ENCODE measurements around the gene LASP1NB.
A peak's percentile ranks its signal among the peaks of the same experiment; 100 is the strongest.
"Not testable (repeated sequence)": the region's sequence is repeated elsewhere in the genome, so short reads cannot be mapped to it uniquely, and the experiment has no call there.

Gene LASP1NB

DNA sequence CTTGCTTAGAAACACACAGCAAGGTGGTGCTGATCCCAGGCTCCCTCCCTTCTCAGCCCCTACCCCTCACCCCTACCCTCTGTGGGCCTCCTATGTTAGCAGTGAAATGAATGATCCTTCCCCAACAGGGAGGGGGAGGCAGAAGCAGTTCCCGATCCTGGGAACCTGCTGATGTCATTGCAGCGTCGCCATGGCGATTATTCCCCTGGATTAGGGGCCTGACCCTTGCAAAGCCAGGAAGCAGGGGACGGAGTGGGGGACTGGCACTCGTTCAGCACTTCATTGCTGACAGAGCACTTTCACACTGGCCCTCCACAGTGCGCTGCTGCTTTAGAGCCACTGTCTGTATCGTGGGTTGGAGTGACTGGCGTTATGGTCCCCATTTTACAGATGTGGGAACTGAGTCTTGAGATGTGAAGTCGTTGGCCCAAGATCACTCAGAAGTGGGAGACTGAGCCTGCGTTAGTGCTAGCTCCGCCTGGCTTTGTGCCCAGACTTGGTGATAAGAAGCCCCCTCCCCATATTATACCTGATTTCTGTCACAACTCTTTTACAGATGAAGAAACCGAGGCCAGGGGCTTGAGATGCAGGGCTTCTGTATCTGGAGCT is 29.0 kb upstream of the LASP1NB start:
- peak in 1 of 3 donors; percentile 50 for DNase-seq

DNA sequence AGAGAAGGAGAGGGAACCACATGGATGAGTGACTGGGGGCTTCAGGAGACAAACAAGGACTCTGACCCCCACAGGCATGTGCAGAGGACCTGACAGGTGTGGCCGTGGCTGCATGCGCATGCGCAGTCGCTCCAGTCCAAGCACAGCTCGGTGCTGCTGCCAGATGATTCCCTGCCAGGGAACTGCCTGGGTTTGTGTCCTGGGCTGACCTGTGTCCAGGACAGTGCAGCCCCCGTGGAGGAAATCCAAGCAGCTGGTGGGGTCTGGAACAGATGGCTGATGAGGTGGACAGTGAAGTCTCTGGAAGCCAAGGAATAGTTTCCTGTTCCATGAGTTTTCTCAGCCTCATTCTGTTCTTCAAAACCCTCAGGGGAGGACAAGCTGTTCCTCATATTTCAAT is 28.2 kb upstream of the LASP1NB start:
- peak; percentile 49 to 87 (median 79) for DNase-seq

DNA sequence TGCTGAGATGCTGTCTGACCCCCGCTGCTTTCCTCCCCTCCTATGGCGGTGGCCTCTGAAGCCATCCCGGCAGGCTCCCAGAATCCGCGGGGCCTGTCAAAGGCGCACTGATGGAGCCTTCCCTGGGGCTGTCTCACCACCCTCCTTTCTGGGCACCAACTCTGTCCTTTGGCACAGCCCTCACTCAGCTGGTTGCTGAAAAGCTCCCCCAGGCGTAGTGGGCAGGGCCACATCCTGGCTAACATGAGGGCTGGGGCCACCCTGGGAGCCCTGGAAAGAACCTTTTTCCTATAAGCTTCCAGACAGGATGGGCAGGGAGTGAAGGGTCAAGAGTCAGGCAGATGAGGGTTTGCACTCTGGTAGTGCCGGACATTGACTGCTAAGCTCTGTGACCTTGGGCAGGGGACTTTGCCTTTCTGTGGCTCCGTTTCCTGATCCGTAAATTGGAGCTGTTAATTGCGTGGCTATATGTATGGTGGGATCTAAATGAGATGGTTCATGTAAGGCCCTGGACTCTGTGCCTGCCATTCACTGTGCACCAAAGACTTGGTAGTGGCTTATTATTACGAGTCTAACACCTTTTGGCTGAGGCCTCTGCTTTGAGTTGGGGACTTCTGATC is 27.6 kb upstream of the LASP1NB start:
- DNase-seq: no peak

DNA sequence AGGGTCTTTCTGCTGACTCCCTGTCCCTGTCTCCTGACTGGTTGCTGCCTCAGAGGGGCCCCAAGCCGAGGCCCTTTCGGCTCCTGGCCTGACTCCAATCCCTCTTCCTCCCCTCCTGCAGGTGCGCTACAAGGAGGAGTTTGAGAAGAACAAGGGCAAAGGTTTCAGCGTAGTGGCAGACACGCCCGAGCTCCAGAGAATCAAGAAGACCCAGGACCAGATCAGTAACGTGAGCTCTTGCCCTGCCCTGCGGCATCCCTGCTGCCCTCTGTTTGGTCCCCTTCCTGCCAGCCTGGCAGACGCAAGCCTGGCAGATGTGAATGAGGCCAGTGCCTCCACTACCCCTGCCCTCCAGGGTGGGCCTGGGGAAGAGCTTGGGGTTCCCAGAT is 27.1 kb upstream of the LASP1NB start:
- no peak for DNase-seq

DNA sequence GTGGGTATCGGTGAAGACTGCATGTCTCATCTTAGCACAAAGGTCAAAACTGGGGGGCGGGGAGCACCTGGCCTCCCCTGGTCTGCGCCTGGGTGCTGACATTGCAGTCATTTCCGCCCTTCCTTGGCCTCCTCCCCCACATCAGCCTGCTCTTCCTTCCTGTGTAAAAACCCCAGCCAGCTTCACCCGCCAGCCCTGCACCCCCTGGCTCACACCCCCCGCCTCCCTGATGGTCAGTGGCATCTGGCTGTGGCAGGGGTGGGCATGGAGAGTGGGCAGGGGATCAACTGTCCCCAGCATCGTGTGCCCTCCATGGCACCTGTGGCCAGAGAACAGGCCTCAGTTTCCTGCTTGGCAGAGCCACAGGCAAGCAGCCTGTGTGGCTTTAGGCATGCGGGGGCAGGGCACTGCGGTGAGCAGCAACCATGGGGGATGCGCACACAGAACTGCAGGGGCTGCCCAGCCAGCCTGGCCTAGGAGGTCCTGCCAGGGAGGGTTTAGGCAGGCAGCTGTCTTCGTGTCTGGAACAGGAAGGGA is 26.5 kb upstream of the LASP1NB start:
- peak in 2 of 3 donors; percentile 56 to 72 for DNase-seq

DNA sequence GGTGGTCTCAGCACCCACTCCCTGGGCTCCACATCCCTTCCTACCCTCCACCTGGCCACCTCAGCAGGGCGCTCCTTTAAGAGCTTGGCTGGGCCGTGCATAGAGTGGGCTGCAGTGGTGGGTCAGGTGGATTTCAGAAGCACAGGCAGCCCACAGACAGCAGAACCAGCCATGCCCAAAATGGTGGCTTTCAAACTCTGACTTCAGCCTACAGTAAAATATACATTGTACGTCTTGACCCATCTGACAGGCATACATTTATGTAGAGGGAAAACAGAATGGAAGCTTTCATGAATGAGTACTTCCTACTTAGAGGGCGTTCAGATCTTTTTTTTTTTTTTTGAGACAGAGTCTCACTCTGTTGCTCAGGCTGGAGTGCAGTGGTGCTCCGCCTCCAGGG is 26.0 kb upstream of the LASP1NB start:
- DNase-seq: no peak

DNA sequence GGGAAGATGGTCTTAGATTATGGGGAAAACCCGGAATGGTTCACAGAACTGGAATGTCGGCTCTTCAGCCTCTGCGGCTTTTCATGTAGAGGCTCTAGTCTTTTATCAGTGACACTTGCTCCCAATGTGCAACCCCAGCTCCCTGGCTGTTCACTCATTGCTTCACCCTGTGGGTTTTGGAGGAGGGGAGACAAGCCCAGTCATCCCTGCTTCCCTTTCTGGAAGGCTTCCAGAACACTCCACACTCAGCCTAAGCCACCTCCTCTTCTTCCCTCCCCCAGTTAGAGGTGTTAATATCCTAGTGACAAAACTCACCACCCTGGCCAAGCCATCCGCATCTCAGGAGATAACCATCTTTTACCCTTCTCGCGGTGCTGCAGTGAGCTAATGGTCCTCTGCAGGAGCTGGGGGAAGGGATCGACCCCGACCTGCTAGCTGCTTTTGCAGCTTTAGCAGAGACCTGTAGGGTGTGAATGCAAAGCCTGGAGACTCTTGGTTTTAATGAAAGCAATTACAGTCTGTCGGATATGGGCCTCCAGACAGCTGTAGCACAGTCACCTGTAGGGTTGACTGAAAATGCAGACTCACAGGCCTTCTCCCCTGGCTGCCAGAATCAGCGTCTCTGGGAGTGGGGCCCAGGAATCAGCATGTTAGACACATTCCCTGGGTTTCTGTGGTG is 24.3 kb upstream of the LASP1NB start:
- peak in 1 of 3 donors; percentile 96 for DNase-seq

DNA sequence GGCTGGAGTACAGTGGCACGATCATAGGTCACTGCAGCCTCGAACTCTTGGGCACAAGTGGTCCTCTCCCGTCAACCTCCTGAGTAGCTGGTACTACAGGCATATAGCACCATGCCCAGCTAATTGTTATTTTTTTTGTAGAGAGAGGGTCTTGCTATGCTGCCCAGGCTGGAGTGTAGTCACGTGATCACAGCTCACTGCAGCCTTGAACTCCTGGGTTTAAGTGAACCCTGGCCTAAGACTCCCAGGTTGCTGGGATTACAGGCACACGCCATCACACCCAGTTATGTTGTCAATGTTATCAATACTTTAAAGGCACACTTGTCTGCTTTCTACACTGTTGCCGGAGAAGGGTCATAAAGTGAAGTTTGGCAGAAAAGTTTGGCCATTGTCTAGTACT is 22.0 kb upstream of the LASP1NB start:
- DNase-seq: no peak

DNA sequence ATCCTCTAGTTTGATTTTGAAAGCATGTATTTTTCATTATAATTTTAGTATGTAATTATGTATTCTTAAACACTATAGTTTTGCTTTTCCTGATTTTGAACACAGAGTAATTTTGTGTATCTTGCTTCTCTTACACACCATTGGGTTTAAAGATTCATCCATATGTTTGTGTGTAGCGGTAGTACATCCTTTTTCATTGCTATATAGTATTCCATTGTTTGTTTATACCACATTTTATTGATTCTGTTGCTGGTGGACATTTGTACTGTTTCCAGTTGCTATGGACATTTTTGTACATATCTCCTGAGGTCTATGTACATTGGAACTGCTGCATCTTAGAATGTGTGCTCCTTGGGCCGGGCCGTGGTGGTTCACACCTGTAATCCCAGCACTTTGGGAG is 20.5 kb upstream of the LASP1NB start:
- DNase-seq: no peak

DNA sequence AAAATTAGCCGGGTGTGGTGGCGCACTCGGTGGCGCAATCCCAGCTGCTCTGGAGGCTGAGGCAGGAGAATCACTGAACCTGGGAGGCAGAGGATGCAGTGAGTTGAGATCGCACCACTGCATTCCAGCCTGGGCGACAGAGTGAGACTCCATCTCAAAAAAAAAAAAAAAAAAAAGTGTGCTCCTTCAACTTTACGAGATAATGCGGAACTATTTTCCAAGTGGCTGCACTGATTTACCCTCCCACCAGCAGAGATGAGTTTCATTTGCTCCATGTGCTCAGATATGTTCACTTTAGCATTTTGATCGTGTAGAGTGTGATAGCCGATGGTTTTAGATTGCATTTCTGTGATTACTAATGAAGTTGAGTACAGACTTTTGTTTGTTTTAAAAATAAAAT is 20.0 kb upstream of the LASP1NB start:
- no peak for DNase-seq

DNA sequence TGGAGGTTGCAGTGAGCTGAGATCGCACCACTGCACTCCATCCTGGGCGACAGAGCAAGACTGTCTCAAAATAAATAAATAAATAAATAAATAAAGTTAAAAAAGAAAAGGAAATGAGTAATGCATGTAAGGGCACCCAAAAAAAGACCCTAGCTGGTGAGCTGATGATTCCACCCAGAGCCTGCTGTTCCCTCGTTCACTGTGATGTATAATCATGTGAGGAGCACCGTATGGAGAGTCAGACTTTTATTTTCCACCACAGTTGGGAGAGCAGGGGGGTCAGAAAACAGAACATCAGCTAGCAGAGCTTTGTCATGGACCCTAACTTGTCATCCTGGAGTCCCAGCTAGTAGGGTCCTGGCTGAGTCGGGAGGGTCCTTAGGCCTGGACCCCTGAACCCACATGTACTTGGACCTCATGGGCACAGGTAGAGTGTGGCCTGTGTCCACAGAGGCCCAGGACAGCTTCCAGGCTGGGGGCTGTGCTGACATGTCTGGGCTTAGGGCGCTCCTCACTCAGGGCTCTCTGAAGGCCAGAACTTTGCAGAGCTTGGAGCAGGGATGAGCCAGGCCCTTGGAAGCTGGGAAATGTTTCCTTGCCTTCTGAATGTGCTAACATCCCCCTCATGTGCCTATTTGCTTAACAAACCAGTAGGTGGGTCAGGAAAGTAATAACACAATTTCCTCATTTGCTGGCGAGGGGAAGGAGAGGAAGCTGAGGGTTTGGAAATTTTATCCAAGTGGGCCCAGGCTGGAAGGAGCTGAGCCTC is 18.8 kb upstream of the LASP1NB start:
- no peak for DNase-seq

DNA sequence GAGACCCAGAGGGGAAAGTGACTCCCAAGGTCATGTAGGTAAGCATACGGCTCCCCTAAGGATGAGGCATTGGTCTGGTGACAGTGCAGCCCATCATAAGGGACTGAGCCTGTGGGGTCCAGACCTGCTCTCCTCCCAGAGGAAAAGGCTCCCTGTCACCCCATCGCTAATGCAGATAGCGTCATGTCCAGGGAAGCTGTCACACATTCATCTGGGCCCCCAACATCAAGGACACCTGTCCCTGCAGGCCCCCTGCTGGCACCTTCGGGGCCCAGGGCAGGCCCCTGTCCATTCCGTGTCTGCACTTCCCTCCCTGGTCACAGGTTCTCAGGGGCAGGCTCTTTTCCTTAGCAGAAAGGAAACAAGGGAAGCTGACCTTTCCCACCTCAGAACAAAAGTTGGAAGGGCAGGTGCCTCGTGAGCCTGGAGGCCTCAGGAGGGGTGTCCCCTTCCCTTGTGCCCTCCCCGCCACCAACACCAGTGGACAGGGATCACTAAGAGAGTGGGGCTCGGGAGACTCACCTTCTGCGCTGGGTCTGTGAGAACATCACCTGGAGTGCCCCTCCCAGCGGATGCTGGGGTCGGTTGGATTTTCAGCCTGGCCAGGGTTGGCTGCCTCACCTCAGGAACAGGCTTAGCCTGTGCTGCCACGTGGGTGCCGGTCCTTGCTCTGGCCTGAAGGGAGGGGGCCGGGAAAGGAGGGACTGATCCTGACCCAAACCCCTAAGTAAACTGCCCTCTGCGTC is 17.3 kb upstream of the LASP1NB start:
- DNase-seq: no peak

DNA sequence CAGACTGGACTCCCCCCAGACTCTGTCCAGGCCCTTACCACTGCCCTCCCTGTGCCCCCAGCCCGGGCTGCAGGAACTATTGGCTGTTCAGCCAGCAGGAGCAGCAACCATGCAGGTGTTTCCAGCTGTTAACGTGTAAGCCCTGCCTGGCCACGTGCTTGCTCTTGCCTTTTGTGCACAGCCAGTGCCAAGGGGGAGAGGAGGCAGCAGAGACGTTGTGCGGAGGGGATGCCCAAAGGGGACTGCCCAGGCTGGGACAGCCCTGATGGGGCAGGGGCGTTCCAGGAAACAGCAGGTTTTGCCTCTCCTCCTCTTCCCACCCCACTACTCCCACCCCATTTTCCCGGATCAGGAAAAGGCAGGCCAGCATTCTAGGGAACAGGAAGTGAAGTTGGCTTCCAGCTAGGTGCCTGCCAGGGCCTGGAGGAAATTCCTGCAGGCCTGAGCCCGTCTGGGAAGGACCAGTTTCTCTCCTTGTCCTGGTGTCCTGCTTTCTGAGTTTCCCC is 16.7 kb upstream of the LASP1NB start:
- DNase-seq: no peak

DNA sequence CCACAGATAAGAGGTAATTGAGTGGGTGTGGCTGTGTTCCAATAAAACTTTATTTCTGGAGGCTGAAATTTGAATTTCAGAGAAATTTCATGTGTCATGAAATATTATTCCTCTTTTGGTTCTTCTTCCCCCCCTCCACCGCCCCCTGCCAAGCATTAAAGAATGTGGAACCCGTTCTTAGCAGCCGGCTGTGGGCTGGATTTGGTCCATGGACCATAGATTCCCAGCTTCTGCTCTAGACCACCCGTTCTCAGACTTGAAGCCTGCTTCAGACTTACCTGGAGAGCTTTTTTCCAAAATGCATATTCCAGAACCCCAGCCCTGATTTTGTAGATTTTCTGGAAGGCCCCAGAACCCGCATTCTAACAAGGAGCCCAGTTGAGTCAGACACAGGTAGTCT is 15.1 kb upstream of the LASP1NB start:
- DNase-seq: no peak

DNA sequence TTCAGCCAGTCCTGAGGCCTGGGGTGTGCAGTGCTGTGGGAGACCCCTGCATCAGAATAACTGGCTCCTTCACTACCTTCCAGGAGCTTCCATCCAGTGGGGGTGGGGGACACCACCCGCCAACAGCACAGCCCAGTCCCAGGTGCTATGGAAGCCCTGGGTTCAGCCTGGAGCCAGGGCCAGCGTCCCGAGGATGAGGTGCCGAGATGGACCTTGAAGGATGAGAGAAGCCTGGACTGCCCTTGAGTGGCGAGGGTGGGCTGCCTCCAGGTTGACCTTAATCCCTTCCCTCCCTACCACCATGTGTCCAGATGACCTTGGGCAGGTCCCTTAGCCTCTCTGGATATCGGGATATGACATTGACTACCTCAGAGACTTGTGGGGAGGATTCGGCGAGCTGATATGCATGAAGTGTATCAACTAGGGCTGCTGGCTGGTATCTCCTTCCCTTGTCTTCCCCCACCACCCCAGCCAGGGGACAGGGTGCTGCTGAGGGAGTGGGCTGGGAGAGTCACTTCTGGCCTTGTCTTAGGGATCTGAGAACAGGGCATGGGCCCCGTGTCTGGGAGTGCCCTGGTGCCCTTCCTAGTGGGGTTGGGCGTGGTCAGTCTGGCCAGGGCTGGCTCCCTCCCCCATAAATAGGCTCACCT is 14.2 kb upstream of the LASP1NB start:
- DNase-seq: no peak

DNA sequence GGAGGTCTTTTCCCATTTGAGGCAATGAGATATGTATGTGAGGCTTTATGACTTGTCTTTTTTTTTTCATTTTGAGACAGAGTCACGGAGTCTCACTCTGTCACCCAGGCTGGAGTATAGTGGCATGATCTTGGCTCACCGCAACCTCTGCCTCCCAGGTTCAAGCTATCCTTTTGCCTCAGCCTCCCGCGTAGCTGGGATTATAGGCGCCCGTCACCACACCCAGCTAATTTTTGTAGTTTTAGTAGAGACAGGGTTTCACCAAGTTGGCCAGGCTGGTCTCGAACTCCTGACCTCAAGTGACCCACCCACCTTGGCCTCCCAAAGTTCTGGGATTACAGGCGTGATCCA is 13.7 kb upstream of the LASP1NB start:
- DNase-seq: not testable (repeated sequence)

DNA sequence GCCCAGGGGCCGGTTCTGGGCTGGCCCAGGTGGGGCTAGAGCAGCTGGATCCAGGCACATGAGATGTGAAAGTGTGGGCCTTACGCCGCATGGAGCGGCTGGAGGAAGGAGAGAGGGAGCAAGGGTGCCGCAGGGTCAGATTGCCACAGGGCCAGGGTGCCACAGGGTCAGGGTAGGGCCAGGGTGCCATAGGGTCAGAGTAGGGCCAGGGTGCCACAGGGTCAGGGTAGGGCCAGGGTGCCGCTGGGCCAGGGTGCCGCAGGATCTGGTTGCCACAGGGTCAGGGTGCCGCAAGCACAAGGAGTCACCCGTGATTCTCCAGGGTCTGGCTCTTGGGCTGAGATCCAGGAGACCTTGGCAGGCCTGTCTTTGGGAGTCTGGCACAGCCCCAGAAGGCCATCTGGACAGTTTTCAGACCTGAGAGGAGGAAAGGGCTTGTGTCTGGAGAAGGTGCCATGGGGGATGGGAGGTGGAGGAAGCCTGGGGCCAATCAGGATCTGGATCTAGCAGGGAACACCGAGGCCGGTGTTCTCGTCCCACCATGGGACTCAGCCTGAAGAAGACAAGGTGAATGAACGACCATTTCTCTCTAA is 13.1 kb upstream of the LASP1NB start:
- DNase-seq: no peak

DNA sequence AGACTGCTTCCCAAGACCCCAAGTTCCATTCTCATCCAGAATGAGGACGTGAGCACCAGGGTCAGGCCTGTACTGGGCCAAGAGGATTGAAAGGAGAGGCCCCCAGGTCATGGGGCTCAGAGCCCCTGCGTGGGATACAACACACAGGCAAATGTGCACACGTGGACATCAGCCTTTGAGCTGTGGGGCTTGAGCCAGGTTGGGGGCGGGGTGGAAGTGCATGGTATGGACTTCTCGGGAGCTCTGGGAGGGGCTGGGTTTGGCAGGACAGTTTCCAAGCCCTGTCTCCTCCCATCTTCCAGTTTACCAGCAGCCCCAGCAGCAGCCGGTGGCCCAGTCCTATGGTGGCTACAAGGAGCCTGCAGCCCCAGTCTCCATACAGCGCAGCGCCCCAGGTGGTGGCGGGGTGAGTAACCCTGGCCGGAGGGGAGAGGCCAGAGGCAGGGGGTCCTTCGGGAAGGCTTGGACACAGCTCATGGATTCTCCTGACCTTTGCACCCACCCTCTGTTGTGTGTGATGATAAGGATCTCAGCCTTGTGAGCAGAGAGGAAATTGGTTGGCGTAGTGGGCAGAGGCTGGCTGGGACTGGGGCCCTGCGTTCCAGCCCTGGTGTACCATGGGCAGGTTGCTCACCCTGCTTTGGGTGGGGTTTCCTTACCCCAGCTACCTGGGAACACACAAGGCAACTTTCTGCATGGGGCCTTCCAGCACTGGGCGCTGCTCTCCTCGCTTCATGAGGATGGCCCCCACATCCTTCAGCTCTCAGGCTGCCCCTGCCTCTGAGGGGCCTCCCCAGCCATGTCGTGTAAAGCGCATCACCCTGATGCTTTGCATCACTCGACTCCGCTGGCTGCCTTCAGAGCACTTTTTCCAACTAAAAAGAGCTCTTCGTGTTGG is 10.4 kb upstream of the LASP1NB start:
- DNase-seq: no peak

DNA sequence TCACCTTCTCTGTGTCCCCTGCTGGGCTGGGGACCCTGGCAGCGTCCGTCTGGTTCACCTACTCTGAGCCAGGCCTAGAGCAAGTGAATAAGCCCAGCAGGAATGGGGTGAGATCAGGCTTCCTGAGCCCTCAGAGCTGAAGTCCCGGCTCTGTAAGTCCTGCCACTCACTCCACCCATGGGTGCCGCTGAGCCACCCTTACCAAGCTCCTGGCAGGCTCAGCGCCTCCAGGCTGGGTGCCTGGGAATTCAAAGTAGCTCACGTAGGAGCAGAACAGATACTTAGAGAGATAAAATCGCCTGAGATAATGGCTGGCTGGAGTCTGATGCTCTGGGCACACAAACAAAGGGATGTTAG is 9.8 kb upstream of the LASP1NB start:
- DNase-seq: no peak

DNA sequence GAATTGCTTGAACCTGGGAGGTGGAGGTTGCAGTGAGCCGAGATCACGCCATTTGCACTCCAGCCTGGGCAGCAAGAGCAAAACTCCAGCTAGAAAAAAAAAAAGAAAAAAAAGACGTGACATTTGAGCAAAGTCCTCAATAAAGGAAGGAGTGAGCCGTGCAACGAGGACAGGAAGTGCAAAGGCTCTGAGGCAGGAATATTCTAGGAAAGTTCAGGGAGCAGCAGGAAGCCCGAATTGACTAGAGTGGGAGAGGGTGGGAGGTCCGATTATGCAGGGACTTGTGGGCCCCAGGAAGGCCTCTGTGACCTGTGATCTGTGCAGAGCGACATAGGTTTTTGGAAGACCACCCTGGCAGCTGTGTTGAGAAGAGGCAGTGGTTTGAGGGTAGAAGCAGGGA is 8.6 kb upstream of the LASP1NB start:
- DNase-seq: no peak

All from muscle of back (tissue), 3 donors.